ENCODE measurements around the gene TCF4. TPM values are rescaled to one million over a fixed set of nuclear protein-coding genes. Genes with fewer than 3 reads are reported as not detected.

TCF4 gene
- total RNA-seq, 1 experiment from 2014 or later: 261 TPM

DNA sequence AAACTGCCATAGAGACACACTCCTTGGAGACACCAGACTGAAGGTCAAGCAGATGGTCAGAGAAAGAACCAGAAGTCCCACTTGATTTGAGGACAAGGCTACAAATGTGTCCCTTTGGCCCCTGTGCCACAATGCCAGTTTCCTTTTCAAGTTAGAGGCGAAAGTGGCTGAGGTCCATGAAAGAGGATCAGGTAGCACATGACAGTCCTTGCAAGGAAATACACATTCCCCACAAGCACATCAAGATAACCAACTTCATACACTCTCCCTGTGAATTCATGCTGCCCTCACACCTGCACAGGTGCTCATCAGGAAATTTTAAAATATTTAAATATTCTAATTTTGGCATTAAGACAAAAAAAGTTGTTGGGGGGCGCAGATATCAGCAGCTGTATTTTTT lies 218.6 kb downstream of the TCF4 start:
- no peak for DNase-seq
- Histone ChIP-seq H2AFZ (ENCODE audit: low read length) (no peak overlapping the region), H3K36me3 (ENCODE audit: insufficient read depth, low read length) (no peaks in the 10 kb centered on the region), H3K4me3 (ENCODE audit: low read length) (no peak overlapping the region), H3K27me3 (ENCODE audit: low read length) (no peaks in the 10 kb centered on the region), H3K79me2 (ENCODE audit: low read length) (peaks cover 59% of the 10 kb centered on the region), H3K9me3 (ENCODE audit: low read length) (no peaks in the 10 kb centered on the region), H3K9me2 (replicated peaks; ENCODE audit: insufficient read depth, low read length) (no peaks in the 10 kb centered on the region), H3K9ac (ENCODE audit: low read length) (no peak overlapping the region), H4K20me1 (ENCODE audit: insufficient read depth, low read depth, low read length) (no peaks in the 10 kb centered on the region), H3K27ac (ENCODE audit: low read length) (no peak overlapping the region), H3K4me1 (ENCODE audit: low read length) (peaks cover 30% of the 10 kb centered on the region), H3K4me2 (ENCODE audit: low read depth, low read length, poor library complexity, severe bottlenecking) (no peak overlapping the region)

GRCh38 chr18:55365342-55365741 lies 222.7 kb downstream of the TCF4 start:
- H3K9ac ChIP-seq (ENCODE audit: low read length): no peak overlapping the region
- no peaks in the 10 kb centered on the region for H3K27me3 ChIP-seq (ENCODE audit: low read length)
- H3K9me3 ChIP-seq (ENCODE audit: low read length): no peaks in the 10 kb centered on the region
- peaks cover 53% of the 10 kb centered on the region for H3K79me2 ChIP-seq (ENCODE audit: low read length)
- H3K4me1 ChIP-seq (ENCODE audit: low read length): peaks cover 24% of the 10 kb centered on the region
- no peak for DNase-seq
- H3K4me3 ChIP-seq (ENCODE audit: low read length): no peak overlapping the region
- H3K27ac ChIP-seq (ENCODE audit: low read length): no peak overlapping the region
- H4K20me1 ChIP-seq (ENCODE audit: insufficient read depth, low read depth, low read length): no peaks in the 10 kb centered on the region
- H3K4me2 ChIP-seq (ENCODE audit: low read depth, low read length, poor library complexity, severe bottlenecking): no peak overlapping the region
- H3K36me3 ChIP-seq (ENCODE audit: insufficient read depth, low read length): no peaks in the 10 kb centered on the region
- no peak overlapping the region for H2AFZ ChIP-seq (ENCODE audit: low read length)
- no peaks in the 10 kb centered on the region for H3K9me2 ChIP-seq (replicated peaks; ENCODE audit: insufficient read depth, low read length)

DNA sequence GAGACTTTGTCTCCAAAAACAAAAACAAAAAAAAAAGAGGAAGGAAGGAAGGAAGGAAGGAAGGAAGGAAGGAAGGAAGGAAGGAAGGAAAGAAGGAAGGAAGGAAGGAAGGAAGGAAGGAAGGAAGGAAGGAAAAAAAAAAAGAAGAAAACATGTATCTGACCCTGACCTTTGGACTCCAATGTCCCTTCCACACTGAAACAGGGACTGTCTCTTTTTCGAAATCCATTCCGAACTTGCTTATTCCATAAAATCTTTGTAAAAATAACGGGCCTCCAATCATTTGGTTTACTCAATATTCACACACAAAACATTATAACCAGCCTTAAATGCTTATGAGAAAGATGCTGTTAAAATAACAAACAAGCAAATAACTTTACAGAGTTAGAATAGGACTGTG lies 225.7 kb downstream of the TCF4 start:
- H3K9ac ChIP-seq (ENCODE audit: low read length): no peak overlapping the region
- H3K9me3 ChIP-seq (ENCODE audit: low read length): no peaks in the 10 kb centered on the region
- H2AFZ ChIP-seq (ENCODE audit: low read length): no peak overlapping the region
- peaks cover 16% of the 10 kb centered on the region for H3K4me1 ChIP-seq (ENCODE audit: low read length)
- H3K27me3 ChIP-seq (ENCODE audit: low read length): no peaks in the 10 kb centered on the region
- H3K4me3 ChIP-seq (ENCODE audit: low read length): no peak overlapping the region
- no peaks in the 10 kb centered on the region for H4K20me1 ChIP-seq (ENCODE audit: insufficient read depth, low read depth, low read length)
- no peaks in the 10 kb centered on the region for H3K9me2 ChIP-seq (replicated peaks; ENCODE audit: insufficient read depth, low read length)
- H3K4me2 ChIP-seq (ENCODE audit: low read depth, low read length, poor library complexity, severe bottlenecking): no peak overlapping the region
- no peak overlapping the region for H3K27ac ChIP-seq (ENCODE audit: low read length)
- no peaks in the 10 kb centered on the region for H3K36me3 ChIP-seq (ENCODE audit: insufficient read depth, low read length)
- H3K79me2 ChIP-seq (ENCODE audit: low read length): peaks cover 53% of the 10 kb centered on the region
- DNase-seq: no peak

DNA sequence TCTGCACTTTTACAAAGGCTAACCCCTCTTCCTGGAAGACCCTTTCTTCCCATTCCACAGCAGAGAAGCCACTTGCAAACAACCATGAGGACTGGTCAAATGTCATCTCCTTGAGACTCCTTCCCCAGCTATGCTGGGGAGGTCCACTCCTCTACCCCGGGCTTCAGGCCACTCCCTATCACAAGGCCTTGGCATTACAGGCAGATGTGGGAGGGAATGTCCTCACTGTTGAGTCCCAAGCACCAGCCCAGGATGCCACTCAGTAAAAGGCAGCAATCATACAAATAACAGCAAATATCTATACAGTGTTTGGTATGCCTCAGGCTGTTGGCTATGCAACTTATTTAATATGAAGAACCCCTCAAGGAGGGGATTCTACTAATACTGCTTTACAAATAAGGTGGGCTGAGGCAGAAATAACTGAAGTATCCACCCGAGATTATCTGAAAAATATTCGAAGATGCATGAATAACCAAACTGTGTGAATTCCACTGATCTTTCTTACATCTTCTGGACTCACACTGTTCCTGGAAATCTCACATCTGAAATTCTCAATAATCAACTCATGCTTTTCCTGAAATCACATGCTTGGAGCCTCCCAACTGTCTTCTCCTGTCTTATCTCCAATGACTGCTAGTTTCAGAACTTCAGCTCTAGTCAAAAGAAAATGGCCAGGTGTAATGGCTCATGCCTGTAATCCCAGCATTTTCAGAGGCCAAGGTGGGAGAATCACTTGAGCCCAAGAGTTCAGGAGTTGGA lies 226.3 kb downstream of the TCF4 start:
- Histone ChIP-seq H3K9me2 (replicated peaks; ENCODE audit: insufficient read depth, low read length) (no peaks in the 10 kb centered on the region; the same call in 1 of the 2 replicates), H3K27me3 (ENCODE audit: low read length) (no peaks in the 10 kb centered on the region), H3K27ac (ENCODE audit: low read length) (no peak overlapping the region), H4K20me1 (ENCODE audit: insufficient read depth, low read depth, low read length) (no peaks in the 10 kb centered on the region), H3K4me3 (ENCODE audit: low read length) (no peak overlapping the region), H3K9ac (ENCODE audit: low read length) (no peak overlapping the region), H2AFZ (ENCODE audit: low read length) (no peak overlapping the region), H3K36me3 (ENCODE audit: insufficient read depth, low read length) (no peaks in the 10 kb centered on the region), H3K79me2 (ENCODE audit: low read length) (peaks cover 50% of the 10 kb centered on the region), H3K4me1 (ENCODE audit: low read length) (peaks cover 12% of the 10 kb centered on the region), H3K9me3 (ENCODE audit: low read length) (no peaks in the 10 kb centered on the region), H3K4me2 (ENCODE audit: low read depth, low read length, poor library complexity, severe bottlenecking) (no peak overlapping the region)
- no peak for DNase-seq

DNA sequence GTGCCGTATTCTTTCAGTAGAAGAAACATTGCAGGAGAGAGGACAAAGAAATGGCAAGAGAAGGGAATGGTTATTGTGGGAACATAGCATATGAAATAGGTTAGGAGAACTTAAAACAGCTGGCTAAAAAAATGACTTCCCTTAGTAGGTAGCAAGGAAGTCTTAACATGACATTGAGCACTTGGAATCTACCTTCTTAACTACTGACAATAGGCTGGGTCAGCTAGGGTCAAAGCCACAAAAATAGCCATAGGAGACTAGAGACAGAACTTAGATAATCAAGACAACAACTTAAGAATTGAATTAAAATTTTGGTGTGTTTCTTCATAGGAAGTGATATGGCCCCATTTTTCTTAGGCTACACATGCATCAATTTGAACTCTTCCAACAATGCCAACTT lies 227.9 kb downstream of the TCF4 start:
- no peak overlapping the region for H3K9ac ChIP-seq (ENCODE audit: low read length)
- H3K27ac ChIP-seq (ENCODE audit: low read length): no peak overlapping the region
- H3K27me3 ChIP-seq (ENCODE audit: low read length): no peaks in the 10 kb centered on the region
- DNase-seq: no peak
- no peak overlapping the region for H3K4me2 ChIP-seq (ENCODE audit: low read depth, low read length, poor library complexity, severe bottlenecking)
- H3K4me3 ChIP-seq (ENCODE audit: low read length): no peak overlapping the region
- H3K9me2 ChIP-seq (replicated peaks; ENCODE audit: insufficient read depth, low read length): no peaks in the 10 kb centered on the region; the same call in 1 of the 2 replicates
- H3K79me2 ChIP-seq (ENCODE audit: low read length): peaks cover 50% of the 10 kb centered on the region
- no peaks in the 10 kb centered on the region for H3K9me3 ChIP-seq (ENCODE audit: low read length)
- peaks cover 16% of the 10 kb centered on the region for H3K4me1 ChIP-seq (ENCODE audit: low read length)
- H2AFZ ChIP-seq (ENCODE audit: low read length): no peak overlapping the region
- H3K36me3 ChIP-seq (ENCODE audit: insufficient read depth, low read length): no peaks in the 10 kb centered on the region
- no peaks in the 10 kb centered on the region for H4K20me1 ChIP-seq (ENCODE audit: insufficient read depth, low read depth, low read length)

GRCh38 chr18:55356815-55357214 lies 231.2 kb downstream of the TCF4 start:
- no peak overlapping the region for H3K4me3 ChIP-seq (ENCODE audit: low read length)
- H3K4me1 ChIP-seq (ENCODE audit: low read length): peaks cover 39% of the 10 kb centered on the region
- peak; percentile 61 for DNase-seq
- H3K4me2 ChIP-seq (ENCODE audit: low read depth, low read length, poor library complexity, severe bottlenecking): no peak overlapping the region
- H3K27ac ChIP-seq (ENCODE audit: low read length): no peak overlapping the region
- no peak overlapping the region for H3K9ac ChIP-seq (ENCODE audit: low read length)
- no peaks in the 10 kb centered on the region for H4K20me1 ChIP-seq (ENCODE audit: insufficient read depth, low read depth, low read length)
- H3K27me3 ChIP-seq (ENCODE audit: low read length): no peaks in the 10 kb centered on the region
- no peaks in the 10 kb centered on the region for H3K9me3 ChIP-seq (ENCODE audit: low read length)
- no peak overlapping the region for H2AFZ ChIP-seq (ENCODE audit: low read length)
- no peaks in the 10 kb centered on the region; the same call in 1 of the 2 replicates for H3K9me2 ChIP-seq (replicated peaks; ENCODE audit: insufficient read depth, low read length)
- no peaks in the 10 kb centered on the region for H3K36me3 ChIP-seq (ENCODE audit: insufficient read depth, low read length)
- H3K79me2 ChIP-seq (ENCODE audit: low read length): peaks cover 53% of the 10 kb centered on the region

DNA sequence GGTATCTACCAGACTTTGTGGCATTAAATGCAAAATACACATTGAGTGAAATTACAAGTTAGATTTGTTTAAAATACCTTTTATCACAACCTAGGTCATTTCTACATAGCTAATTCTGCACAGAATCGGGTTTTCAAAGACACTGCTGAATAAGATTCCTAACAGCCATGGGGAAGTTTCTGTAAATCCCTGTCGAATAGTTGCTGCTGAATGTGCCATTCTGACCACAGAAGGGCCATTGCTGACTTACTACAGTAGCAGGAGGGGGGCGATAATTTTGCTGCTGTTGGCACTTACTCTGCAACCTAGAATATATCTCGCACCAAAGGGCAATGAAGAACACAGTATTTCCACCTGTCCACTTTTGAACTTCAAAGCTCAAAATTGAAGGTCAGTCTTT lies 232.8 kb downstream of the TCF4 start:
- DNase-seq: no peak
- Histone ChIP-seq H3K4me2 (ENCODE audit: low read depth, low read length, poor library complexity, severe bottlenecking) (no peak overlapping the region), H3K36me3 (ENCODE audit: insufficient read depth, low read length) (no peaks in the 10 kb centered on the region), H3K4me3 (ENCODE audit: low read length) (no peak overlapping the region), H3K9me3 (ENCODE audit: low read length) (no peaks in the 10 kb centered on the region), H3K9me2 (replicated peaks; ENCODE audit: insufficient read depth, low read length) (no peaks in the 10 kb centered on the region; the same call in 1 of the 2 replicates), H2AFZ (ENCODE audit: low read length) (no peak overlapping the region), H3K9ac (ENCODE audit: low read length) (no peak overlapping the region), H3K27ac (ENCODE audit: low read length) (0 out of 2 replicates have a peak overlapping the region, but pooled peaks have one; percentile 9), H3K79me2 (ENCODE audit: low read length) (peaks cover 44% of the 10 kb centered on the region), H3K4me1 (ENCODE audit: low read length) (peaks cover 51% of the 10 kb centered on the region), H4K20me1 (ENCODE audit: insufficient read depth, low read depth, low read length) (no peaks in the 10 kb centered on the region), H3K27me3 (ENCODE audit: low read length) (no peaks in the 10 kb centered on the region)

DNA sequence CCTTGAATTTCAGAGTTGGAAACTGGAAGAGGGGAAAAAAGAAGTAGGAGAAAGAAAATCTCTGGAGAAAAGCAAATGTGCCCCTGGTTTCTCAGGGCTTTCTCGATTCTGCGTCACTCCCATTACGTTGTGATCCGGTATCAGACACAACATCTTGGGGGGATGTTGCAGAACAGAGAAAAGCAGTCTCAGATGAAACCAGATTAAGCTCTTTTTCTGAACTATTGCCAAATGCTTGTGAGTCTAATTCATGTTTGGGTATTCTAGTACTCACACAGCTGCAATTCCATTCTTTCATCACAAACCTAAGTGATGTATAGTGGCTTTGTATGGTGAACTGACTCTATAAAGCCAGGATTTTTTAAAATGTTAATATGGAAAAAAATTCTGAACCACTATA lies 233.2 kb downstream of the TCF4 start:
- H3K9me3 ChIP-seq (ENCODE audit: low read length): no peaks in the 10 kb centered on the region
- no peak for DNase-seq

More for the DNA sequence above, 233.2 kb downstream of the TCF4 start:
- H3K79me2 ChIP-seq (ENCODE audit: low read length): peaks cover 40% of the 10 kb centered on the region
- no peak overlapping the region for H3K27ac ChIP-seq (ENCODE audit: low read length)
- no peaks in the 10 kb centered on the region for H3K36me3 ChIP-seq (ENCODE audit: insufficient read depth, low read length)
- no peak overlapping the region for H2AFZ ChIP-seq (ENCODE audit: low read length)
- no peaks in the 10 kb centered on the region; the same call in 1 of the 2 replicates for H3K9me2 ChIP-seq (replicated peaks; ENCODE audit: insufficient read depth, low read length)
- H3K4me1 ChIP-seq (ENCODE audit: low read length): peaks cover 55% of the 10 kb centered on the region
- H3K4me2 ChIP-seq (ENCODE audit: low read depth, low read length, poor library complexity, severe bottlenecking): no peak overlapping the region
- H3K9ac ChIP-seq (ENCODE audit: low read length): no peak overlapping the region
- H3K4me3 ChIP-seq (ENCODE audit: low read length): no peak overlapping the region
- H3K27me3 ChIP-seq (ENCODE audit: low read length): no peaks in the 10 kb centered on the region
- no peaks in the 10 kb centered on the region for H4K20me1 ChIP-seq (ENCODE audit: insufficient read depth, low read depth, low read length)
